Measurements from ENCODE around the gene FCHSD2.

FCHSD2 gene

GRCh38 chr11:72814286-72815109 lies 327.6 kb downstream of the FCHSD2 start, which contains the start of gene ATG16L2:
Gene ATG16L2, plus strand, starts transcription at chr11:72814411. Its CDS starts 35 bp downstream, at chr11:72814446.
- no peak for TF ChIP-seq CTCF (IDR thresholded peaks at IDR 0.05)

DNA sequence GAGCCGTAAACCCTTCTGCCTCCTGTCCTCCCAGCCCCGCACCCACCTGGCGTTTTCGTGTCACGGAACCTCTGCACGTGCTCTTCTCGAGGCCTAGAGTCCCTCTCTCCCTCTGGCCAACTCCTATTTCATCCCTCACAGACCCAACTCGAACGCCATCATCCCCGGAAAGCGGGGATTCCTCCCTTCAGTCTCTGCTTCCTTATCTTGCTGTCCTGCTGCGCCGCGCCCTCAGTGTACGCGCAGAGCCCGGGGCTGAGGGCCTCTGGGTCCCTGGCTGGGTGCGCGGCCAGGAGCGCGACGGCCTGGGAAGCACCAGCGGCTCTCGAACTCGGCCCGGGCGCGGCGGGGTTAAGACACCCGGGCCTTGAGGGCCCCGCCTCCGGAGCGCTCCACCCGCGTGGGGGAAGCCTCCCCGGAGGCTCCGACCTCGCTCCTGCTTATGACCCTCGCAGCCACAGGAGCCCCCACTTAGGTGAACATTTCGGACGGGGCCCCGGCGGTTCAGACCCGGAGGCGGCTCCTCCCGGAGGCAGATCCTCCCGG lies 328.3 kb downstream of the FCHSD2 start:
- TF ChIP-seq CTCF (IDR thresholded peaks at IDR 0.05), result no peak

DNA sequence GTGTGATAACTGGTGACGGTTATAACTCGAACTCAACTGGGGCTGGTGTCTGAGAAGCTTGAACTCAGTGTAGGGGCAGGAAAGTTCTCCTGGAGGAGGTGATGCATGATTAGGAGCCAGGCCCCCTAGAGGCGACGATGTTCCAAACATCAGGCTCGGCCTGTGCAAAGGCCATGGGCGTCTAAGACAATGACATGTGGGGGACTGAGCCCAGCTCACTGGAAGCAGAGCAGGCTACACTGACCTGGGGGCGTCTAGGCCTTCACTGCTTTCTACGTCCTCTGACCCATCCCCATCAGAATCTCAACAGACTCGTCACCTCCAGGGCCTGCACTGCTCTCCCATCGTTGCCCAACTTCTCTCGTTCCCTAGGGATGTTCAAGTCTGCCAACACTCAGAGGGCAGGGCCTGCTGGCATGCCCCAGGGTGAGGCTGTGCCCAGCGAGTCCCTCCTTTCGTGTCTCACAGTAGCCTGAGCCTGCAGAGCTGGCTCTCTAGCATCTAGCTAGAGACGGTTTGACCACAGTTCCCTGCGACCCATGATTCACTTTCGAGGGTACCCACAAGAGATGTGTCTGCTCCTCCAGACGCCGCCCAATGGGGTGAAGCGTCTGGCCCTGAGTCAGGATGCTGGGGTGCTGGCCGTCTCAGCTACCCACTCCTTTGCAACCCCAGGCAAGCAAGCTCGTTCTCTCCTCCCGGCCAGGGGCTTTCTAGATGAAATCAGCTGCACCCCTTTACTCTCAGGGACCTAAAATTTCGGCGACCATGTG lies 329.0 kb downstream of the FCHSD2 start:
- TF ChIP-seq CTCF (IDR thresholded peaks at IDR 0.05), result peak; percentile 76

DNA sequence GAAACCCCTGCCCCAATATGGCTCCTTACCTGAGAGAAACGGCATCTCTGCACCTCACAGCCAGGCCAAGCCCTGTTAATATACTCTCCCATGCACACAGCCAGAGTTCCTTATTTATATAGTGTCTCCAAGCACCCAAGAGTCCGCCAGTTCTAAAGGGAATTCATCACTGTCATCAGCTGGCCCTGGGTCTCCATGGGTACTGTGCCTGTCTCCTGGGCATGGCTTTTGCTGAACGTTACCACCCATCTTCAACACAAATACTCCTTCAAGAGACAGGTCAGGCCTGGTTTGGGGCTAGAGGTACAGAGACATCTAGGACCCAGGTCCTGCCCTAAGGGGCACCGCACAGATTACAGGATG lies 329.5 kb downstream of the FCHSD2 start:
- no peak for TF ChIP-seq CTCF (IDR thresholded peaks at IDR 0.05)

GRCh38 chr11:72808331-72808798 lies 333.8 kb downstream of the FCHSD2 start:
- no peak for TF ChIP-seq CTCF (IDR thresholded peaks at IDR 0.05)

DNA sequence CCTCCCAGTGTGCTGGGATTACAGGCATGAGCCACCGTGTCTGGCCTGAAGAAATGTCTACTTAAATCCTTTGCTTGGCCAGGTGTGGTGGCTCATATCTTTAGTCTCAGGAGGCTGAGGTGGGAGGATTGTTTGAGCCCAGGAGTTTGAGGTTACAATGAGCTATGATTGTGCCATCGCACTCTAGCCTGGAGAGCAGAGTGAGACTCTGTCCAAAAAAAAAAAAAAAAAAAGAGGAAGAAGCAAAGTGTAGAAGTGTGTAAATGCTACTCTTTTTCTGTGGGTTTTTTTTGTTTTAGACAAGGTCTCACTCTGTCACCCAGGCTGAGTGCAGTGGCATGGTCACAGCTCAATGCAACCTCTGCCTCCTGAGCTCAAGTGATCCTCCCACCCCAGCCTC lies 334.3 kb downstream of the FCHSD2 start:
- TF ChIP-seq CTCF (IDR thresholded peaks at IDR 0.05), result no peak

GRCh38 chr11:72807021-72807693 lies 335.0 kb downstream of the FCHSD2 start:
- TF ChIP-seq CTCF (IDR thresholded peaks at IDR 0.05), result no peak
